ENCODE results near the gene TTYH1.

DNA sequence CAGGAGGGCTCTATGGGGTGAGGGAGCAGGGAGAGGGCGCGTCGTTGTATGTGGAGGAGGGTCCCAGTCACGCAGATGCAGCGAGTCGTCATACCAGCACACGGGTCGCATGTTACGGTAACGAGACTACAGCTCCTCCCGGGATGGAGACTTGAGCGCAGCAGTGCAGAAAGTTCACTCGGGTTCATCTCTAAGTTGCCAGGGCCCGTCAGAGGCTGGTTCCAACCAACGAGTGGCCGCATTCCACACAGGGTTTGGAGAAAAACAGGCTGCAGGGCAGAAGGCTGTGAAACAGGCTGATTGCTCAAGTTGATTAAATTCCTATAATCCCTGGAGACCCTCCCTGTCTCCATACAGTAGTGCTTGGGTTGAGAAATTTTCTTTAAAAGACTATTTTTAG lies 21.9 kb upstream of the TTYH1 start:
- no peak for TF ChIP-seq POLR2A (IDR thresholded peaks at IDR 0.05)
- TF ChIP-seq, protein P1, sequence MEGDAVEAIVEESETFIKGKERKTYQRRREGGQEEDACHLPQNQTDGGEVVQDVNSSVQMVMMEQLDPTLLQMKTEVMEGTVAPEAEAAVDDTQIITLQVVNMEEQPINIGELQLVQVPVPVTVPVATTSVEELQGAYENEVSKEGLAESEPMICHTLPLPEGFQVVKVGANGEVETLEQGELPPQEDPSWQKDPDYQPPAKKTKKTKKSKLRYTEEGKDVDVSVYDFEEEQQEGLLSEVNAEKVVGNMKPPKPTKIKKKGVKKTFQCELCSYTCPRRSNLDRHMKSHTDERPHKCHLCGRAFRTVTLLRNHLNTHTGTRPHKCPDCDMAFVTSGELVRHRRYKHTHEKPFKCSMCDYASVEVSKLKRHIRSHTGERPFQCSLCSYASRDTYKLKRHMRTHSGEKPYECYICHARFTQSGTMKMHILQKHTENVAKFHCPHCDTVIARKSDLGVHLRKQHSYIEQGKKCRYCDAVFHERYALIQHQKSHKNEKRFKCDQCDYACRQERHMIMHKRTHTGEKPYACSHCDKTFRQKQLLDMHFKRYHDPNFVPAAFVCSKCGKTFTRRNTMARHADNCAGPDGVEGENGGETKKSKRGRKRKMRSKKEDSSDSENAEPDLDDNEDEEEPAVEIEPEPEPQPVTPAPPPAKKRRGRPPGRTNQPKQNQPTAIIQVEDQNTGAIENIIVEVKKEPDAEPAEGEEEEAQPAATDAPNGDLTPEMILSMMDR (IDR thresholded peaks at IDR 0.05), result no peak

All from adrenal gland (tissue), 5 donors.